ENCODE data around the gene GPATCH8.
"Not testable (repeated sequence)": the region's sequence is repeated elsewhere in the genome, so short reads cannot be mapped to it uniquely, and the experiment has no call there.

GPATCH8 gene

GRCh38 chr17:44369414-44370023 lies 133.7 kb downstream of the GPATCH8 start:
- not testable (repeated sequence) for DNase-seq

- not testable (repeated sequence) for DNase-seq
These were observed 134.6 kb downstream of the GPATCH8 start for GRCh38 chr17:44368391-44369243.

- no peak for DNase-seq
These were observed 135.8 kb downstream of the GPATCH8 start for GRCh38 chr17:44367231-44367979.

GRCh38 chr17:44365051-44365450 lies 138.2 kb downstream of the GPATCH8 start:
- not testable (repeated sequence) for DNase-seq

- peak; percentile 26 for DNase-seq
These were observed 139.5 kb downstream of the GPATCH8 start, which contains the start of gene FAM171A2 for GRCh38 chr17:44363613-44364159. Gene FAM171A2 (minus strand): TSS chr17:44363853. CDS start chr17:44363714, 139 bp downstream.

- DNase-seq: no peak
These were observed 140.1 kb downstream of the GPATCH8 start for GRCh38 chr17:44362949-44363612.

- no peak for DNase-seq
These were observed 140.7 kb downstream of the GPATCH8 start for GRCh38 chr17:44362459-44362948.

- DNase-seq: no peak
These were observed 141.6 kb downstream of the GPATCH8 start for GRCh38 chr17:44361292-44362260.

GRCh38 chr17:44360826-44361225 lies 142.4 kb downstream of the GPATCH8 start:
- no peak for DNase-seq

GRCh38 chr17:44360144-44360533 lies 143.1 kb downstream of the GPATCH8 start:
- DNase-seq: no peak

- DNase-seq: no peak
These were observed 143.6 kb downstream of the GPATCH8 start for GRCh38 chr17:44359458-44360143.

GRCh38 chr17:44359006-44359405 lies 144.2 kb downstream of the GPATCH8 start:
- DNase-seq: no peak

GRCh38 chr17:44358066-44358465 lies 145.1 kb downstream of the GPATCH8 start:
- no peak for DNase-seq

- DNase-seq: no peak
These were observed 147.0 kb downstream of the GPATCH8 start for GRCh38 chr17:44356241-44356640.

- no peak for DNase-seq
These were observed 147.5 kb downstream of the GPATCH8 start for GRCh38 chr17:44355642-44356099.

- no peak for DNase-seq
These were observed 148.3 kb downstream of the GPATCH8 start for GRCh38 chr17:44354582-44355561.

GRCh38 chr17:44353672-44354331 lies 149.4 kb downstream of the GPATCH8 start:
- no peak for DNase-seq
